Measurements from ENCODE around the gene ZNF385D.

- TF ChIP-seq EZH2 (IDR thresholded peaks at IDR 0.05) (no peak), POLR2AphosphoS5 (IDR thresholded peaks at IDR 0.05; ENCODE audit: borderline replicate concordance, low read depth, low read length) (no peak), FOXP2 (optimal IDR thresholded peaks at IDR 0.05; ENCODE audit: control extremely low read depth, extremely low read length, insufficient read depth) (no peak)
Measured at GRCh38 chr3:21703291-21703690, 47.7 kb downstream of the ZNF385D start.

Data from SK-N-MC (cell line).